Measurements from ENCODE around the gene MSI2.

Gene MSI2

GRCh38 chr17:57531648-57532504 is 275.6 kb downstream of the MSI2 start:
- DNase-seq (ENCODE audit: extremely low read depth in 1 of 2, low read depth in 1 of 2) = no peak

- no peak for DNase-seq (ENCODE audit: extremely low read depth in 1 of 2, low read depth in 1 of 2)
These were observed 276.2 kb downstream of the MSI2 start for GRCh38 chr17:57532556-57532955.

- DNase-seq (ENCODE audit: extremely low read depth in 1 of 2, low read depth in 1 of 2) = no peak
These were observed 276.6 kb downstream of the MSI2 start for GRCh38 chr17:57532966-57533365.

- DNase-seq (ENCODE audit: extremely low read depth in 1 of 2, low read depth in 1 of 2) = no peak
These were observed 277.5 kb downstream of the MSI2 start for GRCh38 chr17:57533684-57534305.

GRCh38 chr17:57534863-57535248 is 278.5 kb downstream of the MSI2 start:
- no peak for DNase-seq (ENCODE audit: extremely low read depth in 1 of 2, low read depth in 1 of 2)

- DNase-seq (ENCODE audit: extremely low read depth in 1 of 2, low read depth in 1 of 2) = no peak
These were observed 279.1 kb downstream of the MSI2 start for GRCh38 chr17:57535249-57535966.

GRCh38 chr17:57536289-57536688 is 280.0 kb downstream of the MSI2 start:
- no peak for DNase-seq (ENCODE audit: extremely low read depth in 1 of 2, low read depth in 1 of 2)

- DNase-seq (ENCODE audit: extremely low read depth in 1 of 2, low read depth in 1 of 2) = no peak
These were observed 280.6 kb downstream of the MSI2 start for GRCh38 chr17:57536789-57537523.

- DNase-seq (ENCODE audit: extremely low read depth in 1 of 2, low read depth in 1 of 2) = no peak
These were observed 281.4 kb downstream of the MSI2 start for GRCh38 chr17:57537524-57538410.

GRCh38 chr17:57538736-57539456 is 282.6 kb downstream of the MSI2 start:
- DNase-seq (ENCODE audit: extremely low read depth in 1 of 2, low read depth in 1 of 2) = no peak

GRCh38 chr17:57539529-57540301 is 283.4 kb downstream of the MSI2 start:
- no peak for DNase-seq (ENCODE audit: extremely low read depth in 1 of 2, low read depth in 1 of 2)

GRCh38 chr17:57540596-57540995 is 284.3 kb downstream of the MSI2 start:
- no peak for DNase-seq (ENCODE audit: extremely low read depth in 1 of 2, low read depth in 1 of 2)

- no peak for DNase-seq (ENCODE audit: extremely low read depth in 1 of 2, low read depth in 1 of 2)
These were observed 284.7 kb downstream of the MSI2 start for GRCh38 chr17:57541049-57541448.

- no peak for DNase-seq (ENCODE audit: extremely low read depth in 1 of 2, low read depth in 1 of 2)
These were observed 285.4 kb downstream of the MSI2 start for GRCh38 chr17:57541472-57542394.

- DNase-seq (ENCODE audit: extremely low read depth in 1 of 2, low read depth in 1 of 2) = no peak
These were observed 286.2 kb downstream of the MSI2 start for GRCh38 chr17:57542510-57542909.

GRCh38 chr17:57543230-57543629 is 286.9 kb downstream of the MSI2 start:
- no peak for DNase-seq (ENCODE audit: extremely low read depth in 1 of 2, low read depth in 1 of 2)

GRCh38 chr17:57544401-57544800 is 288.1 kb downstream of the MSI2 start:
- no peak for DNase-seq (ENCODE audit: extremely low read depth in 1 of 2, low read depth in 1 of 2)
